Caco-2 (cell line): Measurements from ENCODE around the gene REPIN1. TPM values are rescaled to one million over a fixed set of nuclear protein-coding genes. Genes with fewer than 3 reads are reported as not detected.

Experiments
- BruUV-seq: library from RNA; stranded (reverse); fragments of 400-500 nt; replicated peaks from 2 replicates; lab custom pipeline; 2021; lab: Mats Ljungman, UMichigan
- CTCF ChIA-PET: fragments of 300-600 bp; sonication (Branson Sonifier 250); formaldehyde crosslinking; loops from one replicate; lab custom pipeline; 2022; ENCODE audit warnings: antibody characterized with exemption; lab: Charles Lee
- POLR2A ChIA-PET: fragments of 300-600 bp; sonication (Branson Sonifier 250); formaldehyde crosslinking; loops from one replicate; lab custom pipeline; 2022; ENCODE audit warnings: antibody characterized with exemption; lab: Charles Lee
- DNase-seq, 2 experiments: peaks; one replicate each; pipeline versions ENCODE4 v3.0.0 to v3.0.0-alpha.2; 2020 to 2022
- H3K27me3 ChIP-seq: replicated peaks from 2 replicates; pipeline ENCODE4 v1.6.0; 2011; ENCODE audit warnings: low read length; ENCODE audit not compliant: control insufficient read depth, insufficient read depth
- H3K36me3 ChIP-seq: 2 replicates; pipeline ENCODE4 v1.5.1; 2011; ENCODE audit warnings: low read length; ENCODE audit not compliant: control insufficient read depth, insufficient read depth
- H3K4me1 ChIP-seq: fragments of 250-450 bp; sonication (Bioruptor Pico); 2 replicates; pipeline ENCODE4 v1.5.1; 2020; ENCODE audit warnings: mild to moderate bottlenecking
- H3K4me3 ChIP-seq: 2 replicates; pipeline ENCODE4 v1.5.1; 2011; ENCODE audit warnings: low read depth, mild to moderate bottlenecking, control low read depth, low read length
- H3K9me3 ChIP-seq: fragments of 250-450 bp; sonication (Bioruptor Pico); 2 replicates; pipeline ENCODE4 v1.5.1; 2020; ENCODE audit warnings: mild to moderate bottlenecking, moderate library complexity
- H3K27ac Mint-ChIP-seq: one replicate; pipeline ENCODE4 v1.8.0; 2022; ENCODE audit warnings: mixed read lengths; ENCODE audit not compliant: unreplicated experiment
- H3K27me3 Mint-ChIP-seq: one replicate; pipeline ENCODE4 v1.8.0; 2022; ENCODE audit warnings: mixed read lengths; ENCODE audit not compliant: insufficient read depth, unreplicated experiment
- H3K36me3 Mint-ChIP-seq: one replicate; pipeline ENCODE4 v1.8.0; 2022; ENCODE audit warnings: mild to moderate bottlenecking, mixed read lengths; ENCODE audit not compliant: insufficient read depth, unreplicated experiment
- H3K4me1 Mint-ChIP-seq: one replicate; pipeline ENCODE4 v1.8.0; 2022; ENCODE audit warnings: low read depth, mixed read lengths; ENCODE audit not compliant: unreplicated experiment
- H3K4me3 Mint-ChIP-seq: one replicate; pipeline ENCODE4 v1.8.0; 2022; ENCODE audit warnings: mild to moderate bottlenecking, moderate library complexity, mixed read lengths; ENCODE audit not compliant: unreplicated experiment
- H3K9me3 Mint-ChIP-seq: one replicate; pipeline ENCODE4 v1.8.0; 2022; ENCODE audit warnings: mixed read lengths; ENCODE audit not compliant: unreplicated experiment
- intact Hi-C: fragments of 100-400 bp; cut with micrococcal nuclease; formaldehyde crosslinking; loops from one replicate; pipeline ENCODE4 v1.10.0; 2022; ENCODE audit not compliant: unreplicated experiment
- total RNA-seq: library from RNA; stranded (reverse); gene quantifications from 2 replicates; pipeline ENCODE4 v1.2.3, GENCODE V29; 2022
- TF ChIP-seq, protein P1 (sequence below), 2 experiments: fragments of 200-600 bp in 1 of 2; IDR thresholded peaks; 1 replicate in 1 of 2; 2 replicates in 1 of 2; pipeline versions ENCODE4 v1.5.1 to v1.8.0; 2011 to 2022; ENCODE audit warnings: antibody characterized with exemption in 1 of 2, control low read depth in 1 of 2, inconsistent platforms in 1 of 2, low read depth in 1 of 2, low read length in 1 of 2, mild to moderate bottlenecking in 1 of 2, moderate library complexity in 1 of 2; ENCODE audit not compliant: insufficient read depth in 1 of 2, severe bottlenecking in 1 of 2, unreplicated experiment in 1 of 2

The REPIN1 gene
- total RNA-seq, 1 experiment from 2014 or later = 148 TPM

- CTCF ChIA-PET = no interaction called here
- intact Hi-C loops = no loop called here
- no peaks in the 10 kb centered on the region for H3K27me3 Mint-ChIP-seq
- TF ChIP-seq, protein P1, sequence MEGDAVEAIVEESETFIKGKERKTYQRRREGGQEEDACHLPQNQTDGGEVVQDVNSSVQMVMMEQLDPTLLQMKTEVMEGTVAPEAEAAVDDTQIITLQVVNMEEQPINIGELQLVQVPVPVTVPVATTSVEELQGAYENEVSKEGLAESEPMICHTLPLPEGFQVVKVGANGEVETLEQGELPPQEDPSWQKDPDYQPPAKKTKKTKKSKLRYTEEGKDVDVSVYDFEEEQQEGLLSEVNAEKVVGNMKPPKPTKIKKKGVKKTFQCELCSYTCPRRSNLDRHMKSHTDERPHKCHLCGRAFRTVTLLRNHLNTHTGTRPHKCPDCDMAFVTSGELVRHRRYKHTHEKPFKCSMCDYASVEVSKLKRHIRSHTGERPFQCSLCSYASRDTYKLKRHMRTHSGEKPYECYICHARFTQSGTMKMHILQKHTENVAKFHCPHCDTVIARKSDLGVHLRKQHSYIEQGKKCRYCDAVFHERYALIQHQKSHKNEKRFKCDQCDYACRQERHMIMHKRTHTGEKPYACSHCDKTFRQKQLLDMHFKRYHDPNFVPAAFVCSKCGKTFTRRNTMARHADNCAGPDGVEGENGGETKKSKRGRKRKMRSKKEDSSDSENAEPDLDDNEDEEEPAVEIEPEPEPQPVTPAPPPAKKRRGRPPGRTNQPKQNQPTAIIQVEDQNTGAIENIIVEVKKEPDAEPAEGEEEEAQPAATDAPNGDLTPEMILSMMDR (IDR thresholded peaks at IDR 0.05; ENCODE audit: insufficient read depth in 1 of 2, low read depth in 1 of 2, low read length in 1 of 2, severe bottlenecking in 1 of 2, unreplicated experiment in 1 of 2) = no peak
- no peaks in the 10 kb centered on the region for H3K9me3 ChIP-seq
- no peak overlapping the region for H3K4me3 ChIP-seq
- peaks cover 6% of the 10 kb centered on the region; the same call in 1 of the 2 replicates for H3K36me3 ChIP-seq
- H3K4me3 Mint-ChIP-seq = no peak overlapping the region
- no peak overlapping the region for H3K27ac Mint-ChIP-seq
- no TSS peak for BruUV-seq
- POLR2A ChIA-PET = no interaction called here
- H3K36me3 Mint-ChIP-seq = peaks cover 65% of the 10 kb centered on the region
- H3K27me3 ChIP-seq = no peaks in the 10 kb centered on the region
- H3K4me1 Mint-ChIP-seq = peaks cover 17% of the 10 kb centered on the region
- no peaks in the 10 kb centered on the region for H3K9me3 Mint-ChIP-seq
- DNase-seq = no peak
- peaks cover 30% of the 10 kb centered on the region for H3K4me1 ChIP-seq
These were observed 3.3 kb downstream of the REPIN1 start for GRCh38 chr7:150371996-150372270.

- Mint-ChIP-seq H3K4me1 (peaks cover 22% of the 10 kb centered on the region), H3K9me3 (no peaks in the 10 kb centered on the region), H3K36me3 (peaks cover 65% of the 10 kb centered on the region), H3K27ac (no peak overlapping the region), H3K27me3 (no peaks in the 10 kb centered on the region), H3K4me3 (no peak overlapping the region)
- Histone ChIP-seq H3K4me1 (peaks cover 32% of the 10 kb centered on the region), H3K9me3 (no peaks in the 10 kb centered on the region), H3K4me3 (no peak overlapping the region), H3K27me3 (no peaks in the 10 kb centered on the region), H3K36me3 (peaks cover 6% of the 10 kb centered on the region; the same call in 1 of the 2 replicates)
- no TSS peak for BruUV-seq
- TF ChIP-seq, protein P1 (IDR thresholded peaks at IDR 0.05; ENCODE audit: insufficient read depth in 1 of 2, low read depth in 1 of 2, low read length in 1 of 2, severe bottlenecking in 1 of 2, unreplicated experiment in 1 of 2) = no peak
- intact Hi-C loops = no loop called here
- ChIA-PET CTCF (no interaction called here), POLR2A (no interaction called here)
- DNase-seq = no peak
These were observed 3.8 kb downstream of the REPIN1 start for GRCh38 chr7:150372271-150373048.

- H3K36me3 Mint-ChIP-seq = peaks cover 66% of the 10 kb centered on the region
- Histone ChIP-seq H3K4me1 (peaks cover 33% of the 10 kb centered on the region), H3K4me3 (no peak overlapping the region), H3K27me3 (no peaks in the 10 kb centered on the region), H3K36me3 (peaks cover 6% of the 10 kb centered on the region; the same call in 1 of the 2 replicates), H3K9me3 (no peaks in the 10 kb centered on the region)
- DNase-seq = no peak
- ChIA-PET POLR2A (no interaction called here), CTCF (no interaction called here)
- H3K27ac Mint-ChIP-seq = no peak overlapping the region
- H3K9me3 Mint-ChIP-seq = no peaks in the 10 kb centered on the region
- BruUV-seq = TSS peak; percentile 2
- H3K4me1 Mint-ChIP-seq = peaks cover 27% of the 10 kb centered on the region
- H3K4me3 Mint-ChIP-seq = no peak overlapping the region
- TF ChIP-seq, protein P1 (IDR thresholded peaks at IDR 0.05; ENCODE audit: insufficient read depth in 1 of 2, low read depth in 1 of 2, low read length in 1 of 2, severe bottlenecking in 1 of 2, unreplicated experiment in 1 of 2) = no peak
- intact Hi-C loops = no loop called here
- H3K27me3 Mint-ChIP-seq = no peaks in the 10 kb centered on the region
These were observed 4.6 kb downstream of the REPIN1 start for GRCh38 chr7:150373049-150373801.
